B cell (primary cell): Measurements from ENCODE around the gene TEKT3. TPM values are rescaled to one million over a fixed set of nuclear protein-coding genes. Genes with fewer than 3 reads are reported as not detected.

Experiments used
- ATAC-seq: fragments of 200-7000 bp; cut with Tn5 transposase; one replicate; pipeline ENCODE4 v1.10.0; 2021; ENCODE audit warnings: low read depth, mild to moderate bottlenecking, moderate number of reproducible peaks, moderate library complexity
- CTCF ChIA-PET: fragments of 350-600 bp; sonication (Branson Sonifier 250); formaldehyde crosslinking; loops from one replicate; lab custom pipeline; 2021; ENCODE audit warnings: antibody characterized with exemption, inconsistent platforms; lab: Charles Lee
- POLR2A ChIA-PET: fragments of 350-600 bp; sonication (Branson Sonifier 250); formaldehyde crosslinking; loops from one replicate; lab custom pipeline; 2021; ENCODE audit warnings: antibody characterized with exemption; lab: Charles Lee
- DNase-seq: peaks from one replicate; pipeline ENCODE4 v3.0.0; 2013
- H2AFZ ChIP-seq: 2 replicates; pipeline ENCODE4 v1.6.1; 2012; ENCODE audit warnings: mild to moderate bottlenecking, low read depth, low read length; ENCODE audit not compliant: insufficient read depth, poor library complexity, severe bottlenecking
- H3K27ac ChIP-seq, 2 donors: 1 replicate in 1 of 2; 2 replicates in 1 of 2; pipeline ENCODE4 v1.5.1; 2012 to 2013; ENCODE audit warnings: low read length in 2 of 2, mild to moderate bottlenecking in 2 of 2, moderate library complexity in 1 of 2
- H3K27me3 ChIP-seq, 4 experiments: fragments of 200-600 bp in 1 of 4; sonication (generic) in 1 of 4; replicated peaks in 1 of 4; 1 replicate in 2 of 4; 2 replicates in 2 of 4; pipeline versions ENCODE4 v1.6.1 to v1.7.0; 2013 to 2016; ENCODE audit warnings: low read length in 3 of 4, mild to moderate bottlenecking in 2 of 4, mixed read lengths in 1 of 4, moderate library complexity in 1 of 4; ENCODE audit not compliant: insufficient read depth in 4 of 4, control insufficient read depth in 3 of 4; ENCODE audit errors: control extremely low read depth in 1 of 4
- H3K36me3 ChIP-seq, 2 experiments: replicated peaks in 1 of 2; 1 replicate in 1 of 2; 2 replicates in 1 of 2; pipeline versions ENCODE4 v1.6.1 to v1.7.1; 2013; ENCODE audit warnings: low read length in 1 of 2; ENCODE audit not compliant: insufficient read depth in 2 of 2, control insufficient read depth in 1 of 2; ENCODE audit errors: control extremely low read depth in 1 of 2, extremely low read depth in 1 of 2
- H3K4me1 ChIP-seq, 2 donors: fragments of 200-600 bp in 1 of 2; sonication (generic) in 1 of 2; 1 replicate in 1 of 2; 2 replicates in 1 of 2; pipeline versions ENCODE4 v1.5.1 to v1.6.1; 2013 to 2017; ENCODE audit warnings: low read length in 2 of 2; ENCODE audit not compliant: control insufficient read depth in 2 of 2, insufficient read depth in 2 of 2
- H3K4me2 ChIP-seq: replicated peaks from 2 replicates; pipeline ENCODE3; 2012; ENCODE audit warnings: mild to moderate bottlenecking, low read depth, low read length; ENCODE audit not compliant: poor library complexity, severe bottlenecking
- H3K4me3 ChIP-seq, 5 experiments: fragments of 200-600 bp in 1 of 5; sonication (generic) in 1 of 5; 1 replicate in 3 of 5; 2 replicates in 2 of 5; pipeline versions ENCODE4 v1.5.1 to v1.7.0; 2011 to 2016; ENCODE audit warnings: low read length in 4 of 5, mild to moderate bottlenecking in 4 of 5, low read depth in 2 of 5, control low read depth in 1 of 5, moderate library complexity in 1 of 5; ENCODE audit not compliant: insufficient read depth in 1 of 5; ENCODE audit errors: control extremely low read depth in 1 of 5, extremely low read depth in 1 of 5
- H3K79me2 ChIP-seq: fragments of 200-600 bp; sonication (generic); one replicate; pipeline ENCODE4 v1.6.0; 2016; ENCODE audit warnings: low read length; ENCODE audit not compliant: control insufficient read depth, insufficient read depth
- H3K9ac ChIP-seq: fragments of 200-600 bp; sonication (generic); 2 replicates; pipeline ENCODE4 v1.6.1; 2017; ENCODE audit warnings: mild to moderate bottlenecking, low read length, moderate library complexity
- H3K9me3 ChIP-seq, 3 donors: one replicate each; pipeline versions ENCODE4 v1.6.1 to v1.7.1; 2013; ENCODE audit warnings: low read length in 2 of 3; ENCODE audit not compliant: control insufficient read depth in 2 of 3, insufficient read depth in 1 of 3; ENCODE audit errors: control extremely low read depth in 1 of 3
- H4K20me1 ChIP-seq: 2 replicates; pipeline ENCODE4 v1.6.0; 2012; ENCODE audit warnings: mild to moderate bottlenecking, low read length; ENCODE audit not compliant: insufficient read depth, control insufficient read depth, poor library complexity, severe bottlenecking
- H3K27ac Mint-ChIP-seq: one replicate; pipeline ENCODE4 v1.8.0; 2021; ENCODE audit warnings: mixed read lengths
- H3K27me3 Mint-ChIP-seq: one replicate; pipeline ENCODE4 v1.8.0; 2021; ENCODE audit warnings: mixed read lengths
- H3K4me1 Mint-ChIP-seq: one replicate; pipeline ENCODE4 v1.8.0; 2021; ENCODE audit warnings: mixed read lengths
- H3K4me3 Mint-ChIP-seq: one replicate; pipeline ENCODE4 v1.8.0; 2021; ENCODE audit warnings: mixed read lengths
- H3K9me3 Mint-ChIP-seq: one replicate; pipeline ENCODE4 v1.8.0; 2022; ENCODE audit warnings: mixed read lengths; ENCODE audit not compliant: insufficient read depth
- EZH2 ChIP-seq: IDR thresholded peaks from 2 replicates; pipeline ENCODE4 v1.6.1; 2012; ENCODE audit warnings: borderline replicate concordance, low read depth, mild to moderate bottlenecking, moderate library complexity, low read length; ENCODE audit not compliant: insufficient read depth, poor library complexity, severe bottlenecking
- WGBS: methylation state at CpG from one replicate; pipeline ENCODE4 v1.1.5; 2013; ENCODE audit warnings: missing lambda C conversion rate; ENCODE audit not compliant: insufficient coverage; 5-methylcytosine and 5-hydroxymethylcytosine counted together
- intact Hi-C: fragments of 100-400 bp; cut with micrococcal nuclease; formaldehyde crosslinking; loops from one replicate; pipeline ENCODE4 v1.10.0; 2022
- polyA minus RNA-seq: library from RNA; depleted of rRNA, polyadenylated mRNA; stranded (reverse); fragments of >200 nt; gene quantifications from 2 replicates; pipeline ENCODE4 v1.2.3, GENCODE V29; 2012
- polyA plus RNA-seq: library from polyadenylated mRNA; depleted of rRNA; stranded (reverse); fragments of >200 nt; gene quantifications from 2 replicates; pipeline ENCODE4 v1.2.3, GENCODE V29; 2012
- total RNA-seq, 2 donors: library from RNA; stranded (reverse); fragments of 120-200 nt in 1 of 2; gene quantifications; 1 replicate in 1 of 2; 2 replicates in 1 of 2; pipeline versions ENCODE4 v1.2.3 to v1.2.4, GENCODE V29; 2013 to 2022
- TF ChIP-seq, protein P1 (sequence below): fragments of 200-600 bp; IDR thresholded peaks from one replicate; pipeline ENCODE4 v1.8.0; 2022; ENCODE audit warnings: antibody characterized with exemption, mild to moderate bottlenecking

TEKT3 gene
- 0.49 TPM in 1 of 2 replicates, not detected in the other for total RNA-seq
- 0.12 TPM for total RNA-seq (2013)
- polyA plus RNA-seq, result 0.48 and 1.8 TPM in 2 replicates
- not detected in 2 replicates for polyA minus RNA-seq

DNA sequence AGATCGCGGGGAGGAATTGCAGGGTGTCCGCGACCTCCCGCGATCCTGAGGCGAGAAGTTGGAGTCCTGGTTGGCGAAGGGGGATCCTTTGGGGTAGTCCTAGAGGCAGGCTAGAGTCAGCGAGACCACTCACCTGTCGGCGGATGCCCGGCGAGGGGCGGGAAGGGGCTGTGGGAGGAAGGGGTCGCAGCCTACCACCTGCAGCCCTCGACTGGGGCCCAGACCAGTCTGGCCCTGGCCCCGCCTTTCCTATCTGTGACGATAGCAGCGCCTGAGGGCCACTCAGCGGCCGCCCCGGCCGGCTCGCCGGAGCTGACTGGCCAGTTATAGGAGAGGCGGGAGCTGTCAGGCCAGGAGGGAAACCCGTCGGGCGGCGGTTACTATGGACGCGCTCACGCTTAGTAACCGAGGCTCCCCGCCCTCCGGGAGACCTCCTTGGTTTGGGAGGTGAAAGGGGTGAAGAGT, at the start of gene TEKT3:
TSS of gene TEKT3 (minus strand) at position 213 of the 465 bp plus-strand sequence. CDS start 10,012 bp downstream, outside the sequence.
- TF ChIP-seq EZH2, result no peak
- TF ChIP-seq, protein P1, sequence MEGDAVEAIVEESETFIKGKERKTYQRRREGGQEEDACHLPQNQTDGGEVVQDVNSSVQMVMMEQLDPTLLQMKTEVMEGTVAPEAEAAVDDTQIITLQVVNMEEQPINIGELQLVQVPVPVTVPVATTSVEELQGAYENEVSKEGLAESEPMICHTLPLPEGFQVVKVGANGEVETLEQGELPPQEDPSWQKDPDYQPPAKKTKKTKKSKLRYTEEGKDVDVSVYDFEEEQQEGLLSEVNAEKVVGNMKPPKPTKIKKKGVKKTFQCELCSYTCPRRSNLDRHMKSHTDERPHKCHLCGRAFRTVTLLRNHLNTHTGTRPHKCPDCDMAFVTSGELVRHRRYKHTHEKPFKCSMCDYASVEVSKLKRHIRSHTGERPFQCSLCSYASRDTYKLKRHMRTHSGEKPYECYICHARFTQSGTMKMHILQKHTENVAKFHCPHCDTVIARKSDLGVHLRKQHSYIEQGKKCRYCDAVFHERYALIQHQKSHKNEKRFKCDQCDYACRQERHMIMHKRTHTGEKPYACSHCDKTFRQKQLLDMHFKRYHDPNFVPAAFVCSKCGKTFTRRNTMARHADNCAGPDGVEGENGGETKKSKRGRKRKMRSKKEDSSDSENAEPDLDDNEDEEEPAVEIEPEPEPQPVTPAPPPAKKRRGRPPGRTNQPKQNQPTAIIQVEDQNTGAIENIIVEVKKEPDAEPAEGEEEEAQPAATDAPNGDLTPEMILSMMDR, result no peak
- intact Hi-C loops, result no loop called here
- H3K4me3 ChIP-seq, result peak within 1 kb of the TSS in 2 of 5 experiments; percentile 5 to 33
- 6% methylated on average over 36 of the region's 36 CpGs for WGBS
- Mint-ChIP-seq H3K27ac (no peak within 1 kb of the TSS), H3K4me1 (peaks cover 5% of the 10 kb centered on the region), H3K9me3 (no peaks in the 10 kb centered on the region), H3K4me3 (peak within 1 kb of the TSS; percentile 47), H3K27me3 (peaks cover 54% of the 10 kb centered on the region)
- no peaks in the 10 kb centered on the region for H3K79me2 ChIP-seq
- peak within 1 kb of the TSS; percentile 20 for H3K9ac ChIP-seq
- peaks cover 0 to 30% (median 20%) of the 10 kb centered on the region in 4 experiments for H3K27me3 ChIP-seq
- no peaks in the 10 kb centered on the region for H4K20me1 ChIP-seq
- peak within 1 kb of the TSS; percentile 64 for H2AFZ ChIP-seq
- ChIA-PET POLR2A (no interaction called here), CTCF (no interaction called here)
- no peak within 1 kb of the TSS for H3K27ac ChIP-seq
- no peaks in the 10 kb centered on the region for H3K36me3 ChIP-seq
- H3K9me3 ChIP-seq, result peaks cover 0 to 11% (median 1%) of the 10 kb centered on the region in 3 donors
- no peak for ATAC-seq
- peak within 1 kb of the TSS; percentile 58 for H3K4me2 ChIP-seq
- H3K4me1 ChIP-seq, result peaks cover 6 to 10% of the 10 kb centered on the region in 2 donors
- DNase-seq, result peak; percentile 3

DNA sequence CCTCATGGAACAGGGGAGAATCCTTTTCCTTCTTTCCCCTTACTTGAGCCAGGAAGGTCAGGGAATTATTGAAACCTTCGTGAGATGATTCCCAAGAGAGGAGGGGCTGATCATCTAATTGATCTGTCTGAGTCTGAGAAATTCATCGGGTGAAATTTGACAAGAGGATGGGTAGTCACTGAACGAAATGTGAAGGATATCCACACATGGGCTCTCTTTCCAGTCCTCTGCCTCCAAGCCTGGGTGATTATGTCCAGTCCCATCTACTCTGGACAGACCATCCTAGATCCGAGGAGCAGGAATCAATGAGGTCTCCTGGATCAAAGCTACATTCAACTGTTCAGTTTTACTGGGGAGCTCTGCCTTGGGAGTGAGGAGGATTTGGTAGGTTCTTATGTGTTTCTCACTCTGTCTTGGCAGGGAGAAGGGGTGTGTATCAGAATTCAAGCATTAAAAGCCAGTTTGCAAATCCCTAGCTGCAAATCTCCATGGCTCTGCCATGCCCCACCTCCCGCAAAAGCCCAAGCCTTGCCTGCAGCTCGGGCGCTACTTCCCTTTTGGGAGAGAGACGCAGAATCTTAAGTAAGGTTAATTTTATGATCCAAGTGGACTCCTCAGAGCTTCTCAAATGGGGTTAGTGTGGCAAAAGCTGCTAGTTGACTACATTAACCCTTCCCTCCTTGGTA, 47.1 kb upstream of the TEKT3 start:
- CTCF ChIA-PET, result no interaction called here
- Histone ChIP-seq H3K4me1 (no peaks in the 10 kb centered on the region), H3K9ac (no peak overlapping the region), H3K4me2 (no peak overlapping the region), H2AFZ (no peak overlapping the region), H3K9me3 (no peaks in the 10 kb centered on the region), H3K4me3 (no peak overlapping the region), H3K27ac (no peak overlapping the region), H3K27me3 (no peaks in the 10 kb centered on the region), H3K79me2 (no peaks in the 10 kb centered on the region), H4K20me1 (no peaks in the 10 kb centered on the region), H3K36me3 (no peaks in the 10 kb centered on the region)
- Mint-ChIP-seq H3K27ac (no peak overlapping the region), H3K9me3 (peaks cover 3% of the 10 kb centered on the region), H3K4me3 (no peak overlapping the region), H3K27me3 (peaks cover 24% of the 10 kb centered on the region), H3K4me1 (no peaks in the 10 kb centered on the region)
- TF ChIP-seq, protein P1, result no peak
- no peak for TF ChIP-seq EZH2
- intact Hi-C loops, result no loop called here
- 62% methylated on average over 3 of the region's 8 CpGs for WGBS
- POLR2A ChIA-PET, result no interaction called here
- DNase-seq (no peak), ATAC-seq (no peak)
